HG03521 (cell line): ENCODE data around the gene CRB3.
"Not testable (repeated sequence)": the region's sequence is repeated elsewhere in the genome, so short reads cannot be mapped to it uniquely, and the experiment has no call there.

Experiments
- ATAC-seq: cut with Tn5 transposase; IDR thresholded peaks from one replicate; pipeline ENCODE4 v1.9.1; 2021; ENCODE audit warnings: mild to moderate bottlenecking, moderate library complexity; ENCODE audit not compliant: unreplicated experiment

Gene CRB3, protein sequence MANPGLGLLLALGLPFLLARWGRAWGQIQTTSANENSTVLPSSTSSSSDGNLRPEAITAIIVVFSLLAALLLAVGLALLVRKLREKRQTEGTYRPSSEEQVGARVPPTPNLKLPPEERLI

GRCh38 chr19:6464070-6464873 lies at the start of gene CRB3:
Gene CRB3, plus strand, starts transcription at chr19:6464271. Its CDS starts 431 bp downstream, at chr19:6464702.
- no peak for ATAC-seq

DNA sequence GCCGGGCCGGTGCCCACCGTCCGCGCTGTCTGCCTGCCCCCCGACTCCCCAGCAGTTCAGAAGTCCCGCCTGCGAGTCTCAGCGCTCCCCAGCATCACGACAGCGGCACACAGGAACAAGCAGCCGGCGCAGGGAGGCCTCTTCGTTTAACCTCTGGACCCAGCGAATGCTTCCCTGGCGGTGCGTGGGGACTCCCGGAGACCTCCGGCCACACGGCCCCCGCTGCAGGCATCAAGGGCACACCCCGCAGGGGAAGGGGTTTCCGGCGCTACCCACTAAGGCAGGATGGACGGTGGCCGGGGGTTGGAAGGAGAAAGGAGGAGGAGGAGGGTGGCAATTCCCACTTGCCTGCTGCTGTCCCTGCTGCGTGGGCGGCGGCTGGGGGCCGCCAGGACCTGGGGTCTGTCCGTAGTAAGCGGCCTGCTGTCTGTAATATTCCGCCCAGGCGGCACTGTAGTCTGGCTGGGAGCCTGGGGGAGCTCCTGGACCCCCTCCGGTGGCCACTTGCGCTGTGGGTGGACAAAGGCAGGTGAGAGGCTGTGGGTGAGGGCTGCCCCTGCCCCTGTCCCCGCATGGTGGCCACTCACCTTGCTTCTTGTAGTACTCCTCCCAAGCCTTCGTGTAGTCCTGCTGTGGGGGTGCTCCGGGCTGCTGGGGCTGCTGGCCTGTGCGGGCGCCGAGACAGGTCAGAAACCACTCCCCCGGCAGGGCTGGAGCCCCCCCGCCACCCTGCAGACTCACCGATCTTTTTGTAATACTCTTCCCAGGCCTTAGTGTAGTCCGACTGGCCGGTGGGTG lies 49.1 kb upstream of the CRB3 start:
- ATAC-seq: no peak

GRCh38 chr19:6415591-6416190 lies 48.4 kb upstream of the CRB3 start:
- ATAC-seq: no peak

- ATAC-seq: no peak
Observed at GRCh38 chr19:6416658-6417405, 47.2 kb upstream of the CRB3 start.

- no peak for ATAC-seq
Observed at GRCh38 chr19:6417713-6418561, 46.1 kb upstream of the CRB3 start.

DNA sequence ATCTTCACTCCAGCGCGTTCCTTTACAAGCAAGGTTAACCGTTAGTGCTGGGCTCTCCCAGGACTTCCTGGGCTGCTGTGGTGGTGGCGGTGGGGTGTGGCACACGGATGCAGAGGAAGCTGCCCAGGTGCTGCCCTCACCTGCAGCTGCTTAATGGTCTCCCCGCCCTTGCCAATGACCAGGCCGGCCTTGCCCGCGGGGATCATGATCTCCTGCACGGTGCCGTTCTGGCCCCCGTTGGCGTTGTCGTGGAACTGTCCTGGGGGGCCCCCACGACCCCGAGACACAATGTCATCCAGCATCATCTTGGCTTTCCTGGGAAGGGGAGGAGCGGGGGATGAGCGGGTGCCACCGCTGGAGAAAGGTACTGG lies 45.5 kb upstream of the CRB3 start:
- ATAC-seq: no peak

DNA sequence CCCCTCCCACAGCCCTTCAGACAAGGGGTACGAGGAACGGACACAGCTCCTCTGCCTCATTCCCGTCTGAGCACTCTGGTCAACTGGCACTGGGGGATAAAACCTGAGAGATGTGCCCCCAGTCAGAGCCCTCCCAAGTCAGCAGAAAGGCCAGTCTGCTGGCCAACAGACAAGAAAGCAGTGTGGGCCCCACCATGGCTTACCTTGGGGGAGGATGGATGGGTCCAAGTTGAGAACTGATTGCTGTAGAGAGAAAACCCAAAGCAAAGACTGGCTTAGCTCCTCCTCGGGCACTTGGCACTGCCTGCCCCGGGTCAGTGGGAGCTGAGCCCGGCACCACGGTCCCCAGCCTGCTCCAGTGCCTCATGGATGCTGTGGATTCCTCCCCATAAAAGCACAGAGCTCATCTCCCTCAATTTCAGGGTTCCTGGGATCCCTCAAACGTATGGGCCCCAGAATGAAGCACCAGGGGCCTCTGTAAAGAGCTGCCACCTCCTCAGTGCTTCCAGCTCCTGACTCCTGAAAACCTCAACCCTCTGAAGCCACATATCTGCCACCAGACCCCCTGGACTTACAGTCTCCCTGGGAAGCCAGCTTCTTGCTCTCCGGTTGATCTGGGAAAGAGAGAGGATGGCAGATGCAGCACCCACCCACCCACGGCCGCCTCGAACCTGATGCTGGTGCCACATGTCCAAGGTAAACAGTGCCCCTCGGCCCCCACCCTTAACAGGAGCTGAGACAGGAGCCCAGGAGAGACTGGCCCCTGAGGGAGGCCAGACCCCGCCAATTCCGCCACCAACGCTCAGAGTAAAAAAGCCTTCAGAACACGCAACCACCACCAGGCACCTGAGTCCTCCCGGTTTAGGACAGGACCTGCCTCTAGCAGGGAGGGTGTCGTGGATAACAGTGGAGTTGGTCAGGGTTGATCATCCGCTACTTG lies 42.7 kb upstream of the CRB3 start:
- ATAC-seq: no peak

DNA sequence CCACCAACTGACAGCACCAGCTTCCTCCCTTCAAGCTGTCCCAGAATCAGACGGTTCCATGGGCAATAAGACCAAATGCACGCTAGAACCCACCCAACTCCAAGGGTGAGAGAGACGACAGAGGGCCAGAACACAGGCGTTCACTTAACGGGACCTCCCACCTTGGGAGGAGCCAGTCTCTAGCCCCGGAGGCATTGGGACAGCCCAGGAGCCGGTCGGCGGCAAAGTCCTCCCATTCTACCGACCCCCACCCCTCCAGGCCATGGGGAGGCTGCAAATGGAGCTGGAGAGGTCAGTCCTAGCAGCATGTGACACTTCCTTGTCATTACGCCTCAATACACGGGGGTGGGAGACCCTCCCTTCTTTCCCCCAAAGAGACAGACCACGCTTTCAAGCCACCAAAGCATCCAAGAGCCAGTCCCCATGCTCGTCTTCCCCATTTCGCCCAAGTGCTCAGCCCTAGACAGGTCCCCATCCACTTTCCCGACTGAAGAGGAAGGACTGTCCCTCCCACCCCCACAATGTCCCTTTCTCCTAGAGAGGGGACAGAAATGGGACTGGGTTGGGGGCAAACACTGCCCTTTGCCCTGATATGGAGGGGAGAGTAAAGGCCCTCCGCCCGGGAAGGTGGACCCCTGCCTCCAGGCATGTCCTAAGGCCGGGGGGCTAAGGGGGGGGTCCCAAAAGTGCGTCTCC lies 40.4 kb upstream of the CRB3 start:
- ATAC-seq: no peak

- peak; percentile 0 for ATAC-seq
Observed at GRCh38 chr19:6424195-6424938, 39.7 kb upstream of the CRB3 start, which contains the start of gene KHSRP. Gene KHSRP, minus strand, starts transcription at chr19:6424811. Its CDS starts 110 bp downstream, at chr19:6424701.

GRCh38 chr19:6424939-6425731 lies 38.9 kb upstream of the CRB3 start:
- ATAC-seq: peak; percentile 81

GRCh38 chr19:6425732-6426620 lies 38.1 kb upstream of the CRB3 start:
- ATAC-seq: no peak

GRCh38 chr19:6427131-6427530 lies 36.9 kb upstream of the CRB3 start:
- ATAC-seq: no peak

GRCh38 chr19:6428692-6429418 lies 35.2 kb upstream of the CRB3 start:
- not testable (repeated sequence) for ATAC-seq

DNA sequence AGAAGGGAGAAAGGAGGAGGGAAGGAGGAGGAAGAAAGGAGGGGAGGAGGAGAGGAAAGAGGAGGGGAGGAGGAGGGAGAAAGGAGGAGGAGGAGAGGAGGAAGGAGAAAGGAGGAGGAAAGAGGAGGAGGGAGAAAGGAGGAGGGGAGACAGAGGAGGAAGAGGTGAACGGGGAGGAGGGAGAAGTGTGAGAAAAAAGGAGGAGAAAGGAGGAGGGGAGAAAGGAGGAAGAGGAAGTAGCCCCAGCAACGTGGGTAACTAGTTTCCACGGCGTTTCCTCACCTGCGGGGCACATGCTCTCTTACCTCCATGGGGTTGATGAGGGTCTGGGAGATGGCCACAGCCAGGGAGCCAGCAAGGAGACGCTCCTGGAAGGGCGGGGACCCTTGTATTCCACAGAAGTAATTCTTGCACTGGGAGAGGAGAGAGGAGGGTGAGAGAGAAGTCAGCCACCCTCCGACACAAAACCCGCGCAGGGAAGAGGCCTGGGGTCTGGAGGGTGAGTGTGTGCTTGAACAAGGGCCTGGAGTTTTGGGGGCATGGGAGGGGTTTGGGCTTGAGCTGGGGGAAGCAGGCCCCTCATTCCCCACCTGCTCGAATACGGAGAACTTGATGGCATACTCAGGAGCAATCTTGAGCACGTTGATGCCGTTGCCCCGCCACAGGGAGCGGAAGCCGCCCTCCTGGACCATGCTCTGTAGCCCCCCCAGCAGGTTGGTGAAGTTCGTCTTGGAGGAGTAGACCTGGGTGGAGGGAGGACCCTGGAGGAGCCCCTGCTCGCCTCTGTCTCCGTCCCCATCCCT lies 34.5 kb upstream of the CRB3 start:
- no peak for ATAC-seq
